ENCODE data around the gene GRP.

GRP gene

GRCh38 chr18:59271606-59272220, 51.8 kb downstream of the GRP start:
- no peaks in the 10 kb centered on the region for H3K9me3 ChIP-seq
- H3K4me3 ChIP-seq (ENCODE audit: low read depth, low read length) = no peak overlapping the region
- H3K4me1 ChIP-seq = no peaks in the 10 kb centered on the region
- no peak for TF ChIP-seq CTCF (IDR thresholded peaks at IDR 0.05; ENCODE audit: low read depth, low read length)
- H3K27me3 ChIP-seq = peaks cover 89% of the 10 kb centered on the region
- no peak for DNase-seq
- H3K36me3 ChIP-seq = no peaks in the 10 kb centered on the region

- H3K9me3 ChIP-seq = no peaks in the 10 kb centered on the region
- TF ChIP-seq CTCF (IDR thresholded peaks at IDR 0.05; ENCODE audit: low read depth, low read length) = no peak
- no peak for DNase-seq
- H3K36me3 ChIP-seq = no peaks in the 10 kb centered on the region
- H3K4me1 ChIP-seq = no peaks in the 10 kb centered on the region
- no peak overlapping the region for H3K4me3 ChIP-seq (ENCODE audit: low read depth, low read length)
- H3K27me3 ChIP-seq = peaks cover 85% of the 10 kb centered on the region
Observed at GRCh38 chr18:59272221-59272888, 52.4 kb downstream of the GRP start.

GRCh38 chr18:59272891-59273758, 53.2 kb downstream of the GRP start, which contains the start of gene RAX:
Gene RAX (minus strand): TSS chr18:59273454. CDS start chr18:59273206, 248 bp downstream.
- TF ChIP-seq CTCF (IDR thresholded peaks at IDR 0.05; ENCODE audit: low read depth, low read length) = no peak
- no peaks in the 10 kb centered on the region for H3K36me3 ChIP-seq
- no peak within 1 kb of the TSS for H3K4me3 ChIP-seq (ENCODE audit: low read depth, low read length)
- no peaks in the 10 kb centered on the region for H3K4me1 ChIP-seq
- H3K9me3 ChIP-seq = no peaks in the 10 kb centered on the region
- DNase-seq = peak; percentile 19
- peaks cover 81% of the 10 kb centered on the region for H3K27me3 ChIP-seq

DNA sequence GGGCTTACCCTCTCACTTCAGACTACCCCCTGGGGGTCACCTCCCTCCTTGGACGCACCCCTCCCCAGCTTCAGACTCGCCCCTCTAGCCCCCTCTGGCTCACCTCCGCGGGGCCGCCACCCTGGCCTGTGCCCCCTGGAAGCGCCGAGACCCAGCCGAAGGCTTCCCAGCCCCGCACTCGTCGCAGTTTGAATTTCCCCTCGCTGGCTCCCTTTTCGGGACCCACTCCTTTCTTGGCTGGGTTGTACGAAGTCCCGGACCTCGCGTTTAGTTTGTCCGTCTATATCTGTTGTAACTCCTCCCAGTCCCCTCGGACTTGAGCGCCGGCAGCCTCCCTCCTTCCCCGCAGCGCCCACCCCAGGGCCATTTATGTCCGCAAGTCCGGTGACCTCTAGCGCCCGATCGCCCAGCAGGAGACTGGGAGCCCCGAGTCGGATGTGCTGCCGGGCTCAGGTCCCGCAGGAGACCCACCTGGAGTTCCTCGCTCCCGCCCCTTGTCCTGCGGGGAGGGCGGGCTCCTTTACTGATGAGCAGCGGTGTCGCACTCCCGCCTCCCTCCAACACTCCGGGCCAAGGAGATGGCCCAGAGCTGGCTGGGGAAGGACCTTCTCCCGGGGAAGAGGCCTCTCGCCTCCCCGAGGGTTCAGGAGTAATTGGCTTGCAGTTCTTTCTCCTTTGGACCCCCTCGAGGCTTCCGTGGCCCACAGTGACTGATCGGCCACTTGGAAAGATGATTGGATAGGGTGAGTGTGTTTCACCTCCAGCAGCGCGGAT, 54.0 kb downstream of the GRP start:
- peaks cover 81% of the 10 kb centered on the region for H3K27me3 ChIP-seq

GRCh38 chr18:59274533-59274928, 54.6 kb downstream of the GRP start:
- Histone ChIP-seq H3K4me1 (no peaks in the 10 kb centered on the region), H3K4me3 (ENCODE audit: low read depth, low read length) (no peak overlapping the region), H3K9me3 (no peaks in the 10 kb centered on the region), H3K36me3 (no peaks in the 10 kb centered on the region), H3K27me3 (peaks cover 78% of the 10 kb centered on the region)
- no peak for TF ChIP-seq CTCF (IDR thresholded peaks at IDR 0.05; ENCODE audit: low read depth, low read length)
- DNase-seq = no peak

More for the DNA sequence above, 54.0 kb downstream of the GRP start:
- H3K4me1 ChIP-seq = no peaks in the 10 kb centered on the region
- no peaks in the 10 kb centered on the region for H3K36me3 ChIP-seq
- DNase-seq = no peak
- H3K9me3 ChIP-seq = no peaks in the 10 kb centered on the region
- no peak for TF ChIP-seq CTCF (IDR thresholded peaks at IDR 0.05; ENCODE audit: low read depth, low read length)
- no peak overlapping the region for H3K4me3 ChIP-seq (ENCODE audit: low read depth, low read length)

Data from BE2C (cell line).